ENCODE measurements around the gene THEM5.

The THEM5 gene

GRCh38 chr1:151852733-151853132 is 779 bp downstream of the THEM5 start:
- TF ChIP-seq EZH2 (IDR thresholded peaks at IDR 0.05; ENCODE audit: borderline replicate concordance, low read depth, low read length, severe bottlenecking): no peak
- TF ChIP-seq CTCF (IDR thresholded peaks at IDR 0.05; ENCODE audit: borderline replicate concordance, extremely low read depth, low read length, poor library complexity, severe bottlenecking): no peak
- DNase-seq: no peak
- no peak overlapping the region for H3K27ac ChIP-seq (ENCODE audit: low read length)

GRCh38 chr1:151851886-151852285 is 1.6 kb downstream of the THEM5 start:
- no peak for DNase-seq
- no peaks in the 10 kb centered on the region for H3K27me3 ChIP-seq (ENCODE audit: insufficient read depth, low read length, poor library complexity)
- no peak for TF ChIP-seq EZH2 (IDR thresholded peaks at IDR 0.05; ENCODE audit: borderline replicate concordance, low read depth, low read length, severe bottlenecking)
- TF ChIP-seq CTCF (IDR thresholded peaks at IDR 0.05; ENCODE audit: borderline replicate concordance, extremely low read depth, low read length, poor library complexity, severe bottlenecking): no peak
- ATAC-seq (ENCODE audit: insufficient read depth, low read depth): no peak
- H3K4me3 ChIP-seq (ENCODE audit: low read depth in 1 of 2, low read length in 2 of 2): no peak overlapping the region
- H3K36me3 ChIP-seq (ENCODE audit: insufficient read depth, low read length): no peaks in the 10 kb centered on the region
- H3K9ac ChIP-seq (ENCODE audit: low read depth, low read length): no peak overlapping the region
- no peak overlapping the region for H2AFZ ChIP-seq (ENCODE audit: low read depth, low read length)
- no peaks in the 10 kb centered on the region for H3K9me3 ChIP-seq (ENCODE audit: insufficient read depth, low read length, severe bottlenecking)
- no peak overlapping the region for H3K27ac ChIP-seq (ENCODE audit: low read length)
- no peaks in the 10 kb centered on the region for H4K20me1 ChIP-seq (ENCODE audit: insufficient read depth, low read length)
- no peaks in the 10 kb centered on the region for H3K79me2 ChIP-seq (ENCODE audit: insufficient read depth, low read length)
- no peak overlapping the region for H3K4me2 ChIP-seq (ENCODE audit: insufficient read depth, low read length)
- H3K4me1 ChIP-seq (ENCODE audit: insufficient read depth, low read length): no peaks in the 10 kb centered on the region

More at GRCh38 chr1:151852733-151853132, 779 bp downstream of the THEM5 start:
- H3K36me3 ChIP-seq (ENCODE audit: insufficient read depth, low read length): no peaks in the 10 kb centered on the region
- no peak overlapping the region for H3K4me3 ChIP-seq (ENCODE audit: low read depth in 1 of 2, low read length in 2 of 2)
- H3K9ac ChIP-seq (ENCODE audit: low read depth, low read length): no peak overlapping the region
- H3K9me3 ChIP-seq (ENCODE audit: insufficient read depth, low read length, severe bottlenecking): no peaks in the 10 kb centered on the region
- no peaks in the 10 kb centered on the region for H3K4me1 ChIP-seq (ENCODE audit: insufficient read depth, low read length)
- ATAC-seq (ENCODE audit: insufficient read depth, low read depth): no peak
- H2AFZ ChIP-seq (ENCODE audit: low read depth, low read length): no peak overlapping the region
- no peaks in the 10 kb centered on the region for H3K27me3 ChIP-seq (ENCODE audit: insufficient read depth, low read length, poor library complexity)
- H4K20me1 ChIP-seq (ENCODE audit: insufficient read depth, low read length): no peaks in the 10 kb centered on the region
- no peaks in the 10 kb centered on the region for H3K79me2 ChIP-seq (ENCODE audit: insufficient read depth, low read length)
- no peak overlapping the region for H3K4me2 ChIP-seq (ENCODE audit: insufficient read depth, low read length)

- no peaks in the 10 kb centered on the region for H3K9me3 ChIP-seq (ENCODE audit: insufficient read depth, low read length, severe bottlenecking)
- no peaks in the 10 kb centered on the region for H3K36me3 ChIP-seq (ENCODE audit: insufficient read depth, low read length)
- TF ChIP-seq EZH2 (IDR thresholded peaks at IDR 0.05; ENCODE audit: borderline replicate concordance, low read depth, low read length, severe bottlenecking) (no peak), CTCF (IDR thresholded peaks at IDR 0.05; ENCODE audit: borderline replicate concordance, extremely low read depth, low read length, poor library complexity, severe bottlenecking) (no peak)
- no peaks in the 10 kb centered on the region for H3K4me1 ChIP-seq (ENCODE audit: insufficient read depth, low read length)
- H3K4me3 ChIP-seq (ENCODE audit: low read depth in 1 of 2, low read length in 2 of 2): no peak overlapping the region
- no peak overlapping the region for H2AFZ ChIP-seq (ENCODE audit: low read depth, low read length)
- no peak overlapping the region for H3K27ac ChIP-seq (ENCODE audit: low read length)
- H4K20me1 ChIP-seq (ENCODE audit: insufficient read depth, low read length): no peaks in the 10 kb centered on the region
- no peak overlapping the region for H3K9ac ChIP-seq (ENCODE audit: low read depth, low read length)
- H3K27me3 ChIP-seq (ENCODE audit: insufficient read depth, low read length, poor library complexity): no peaks in the 10 kb centered on the region
- no peaks in the 10 kb centered on the region for H3K79me2 ChIP-seq (ENCODE audit: insufficient read depth, low read length)
- ATAC-seq (ENCODE audit: insufficient read depth, low read depth) (no peak), DNase-seq (no peak)
- no peak overlapping the region for H3K4me2 ChIP-seq (ENCODE audit: insufficient read depth, low read length)
Observed at GRCh38 chr1:151849871-151850270, 3.6 kb downstream of the THEM5 start.

- H3K9ac ChIP-seq (ENCODE audit: low read depth, low read length): no peak overlapping the region
- DNase-seq: no peak
- no peak overlapping the region for H3K4me3 ChIP-seq (ENCODE audit: low read depth in 1 of 2, low read length in 2 of 2)
- no peaks in the 10 kb centered on the region for H3K36me3 ChIP-seq (ENCODE audit: insufficient read depth, low read length)
- no peaks in the 10 kb centered on the region for H3K27me3 ChIP-seq (ENCODE audit: insufficient read depth, low read length, poor library complexity)
- no peaks in the 10 kb centered on the region for H3K4me1 ChIP-seq (ENCODE audit: insufficient read depth, low read length)
- H3K9me3 ChIP-seq (ENCODE audit: insufficient read depth, low read length, severe bottlenecking): no peaks in the 10 kb centered on the region
- H3K4me2 ChIP-seq (ENCODE audit: insufficient read depth, low read length): no peak overlapping the region
- no peaks in the 10 kb centered on the region for H4K20me1 ChIP-seq (ENCODE audit: insufficient read depth, low read length)
- ATAC-seq (ENCODE audit: insufficient read depth, low read depth): no peak
- no peak overlapping the region for H3K27ac ChIP-seq (ENCODE audit: low read length)
- no peaks in the 10 kb centered on the region for H3K79me2 ChIP-seq (ENCODE audit: insufficient read depth, low read length)
- no peak for TF ChIP-seq CTCF (IDR thresholded peaks at IDR 0.05; ENCODE audit: borderline replicate concordance, extremely low read depth, low read length, poor library complexity, severe bottlenecking)
- TF ChIP-seq EZH2 (IDR thresholded peaks at IDR 0.05; ENCODE audit: borderline replicate concordance, low read depth, low read length, severe bottlenecking): no peak
- no peak overlapping the region for H2AFZ ChIP-seq (ENCODE audit: low read depth, low read length)
Observed at GRCh38 chr1:151849126-151849525, 4.4 kb downstream of the THEM5 start.
